B cell (primary cell): Measurements from ENCODE around the gene UGDH. TPM values are rescaled to one million over a fixed set of nuclear protein-coding genes. Genes with fewer than 3 reads are reported as not detected.
A peak's percentile ranks its signal among the peaks of the same experiment; 100 is the strongest.

ENCODE experiments used
- ATAC-seq: fragments of 200-7000 bp; cut with Tn5 transposase; one replicate; pipeline ENCODE4 v1.10.0; 2021; ENCODE audit warnings: low read depth, mild to moderate bottlenecking, moderate number of reproducible peaks, moderate library complexity
- CTCF ChIA-PET: fragments of 350-600 bp; sonication (Branson Sonifier 250); formaldehyde crosslinking; loops from one replicate; lab custom pipeline; 2021; ENCODE audit warnings: antibody characterized with exemption, inconsistent platforms; lab: Charles Lee
- POLR2A ChIA-PET: fragments of 350-600 bp; sonication (Branson Sonifier 250); formaldehyde crosslinking; loops from one replicate; lab custom pipeline; 2021; ENCODE audit warnings: antibody characterized with exemption; lab: Charles Lee
- DNase-seq: peaks from one replicate; pipeline ENCODE4 v3.0.0; 2013
- H2AFZ ChIP-seq: 2 replicates; pipeline ENCODE4 v1.6.1; 2012; ENCODE audit warnings: mild to moderate bottlenecking, low read depth, low read length; ENCODE audit not compliant: insufficient read depth, poor library complexity, severe bottlenecking
- H3K27ac ChIP-seq, 2 donors: 1 replicate in 1 of 2; 2 replicates in 1 of 2; pipeline ENCODE4 v1.5.1; 2012 to 2013; ENCODE audit warnings: low read length in 2 of 2, mild to moderate bottlenecking in 2 of 2, moderate library complexity in 1 of 2
- H3K27me3 ChIP-seq, 4 experiments: fragments of 200-600 bp in 1 of 4; sonication (generic) in 1 of 4; replicated peaks in 1 of 4; 1 replicate in 2 of 4; 2 replicates in 2 of 4; pipeline versions ENCODE4 v1.6.1 to v1.7.0; 2013 to 2016; ENCODE audit warnings: low read length in 3 of 4, mild to moderate bottlenecking in 2 of 4, mixed read lengths in 1 of 4, moderate library complexity in 1 of 4; ENCODE audit not compliant: insufficient read depth in 4 of 4, control insufficient read depth in 3 of 4; ENCODE audit errors: control extremely low read depth in 1 of 4
- H3K36me3 ChIP-seq, 2 experiments: replicated peaks in 1 of 2; 1 replicate in 1 of 2; 2 replicates in 1 of 2; pipeline versions ENCODE4 v1.6.1 to v1.7.1; 2013; ENCODE audit warnings: low read length in 1 of 2; ENCODE audit not compliant: insufficient read depth in 2 of 2, control insufficient read depth in 1 of 2; ENCODE audit errors: control extremely low read depth in 1 of 2, extremely low read depth in 1 of 2
- H3K4me1 ChIP-seq, 2 donors: fragments of 200-600 bp in 1 of 2; sonication (generic) in 1 of 2; 1 replicate in 1 of 2; 2 replicates in 1 of 2; pipeline versions ENCODE4 v1.5.1 to v1.6.1; 2013 to 2017; ENCODE audit warnings: low read length in 2 of 2; ENCODE audit not compliant: control insufficient read depth in 2 of 2, insufficient read depth in 2 of 2
- H3K4me2 ChIP-seq: replicated peaks from 2 replicates; pipeline ENCODE3; 2012; ENCODE audit warnings: mild to moderate bottlenecking, low read depth, low read length; ENCODE audit not compliant: poor library complexity, severe bottlenecking
- H3K4me3 ChIP-seq, 5 experiments: fragments of 200-600 bp in 1 of 5; sonication (generic) in 1 of 5; 1 replicate in 3 of 5; 2 replicates in 2 of 5; pipeline versions ENCODE4 v1.5.1 to v1.7.0; 2011 to 2016; ENCODE audit warnings: low read length in 4 of 5, mild to moderate bottlenecking in 4 of 5, low read depth in 2 of 5, control low read depth in 1 of 5, moderate library complexity in 1 of 5; ENCODE audit not compliant: insufficient read depth in 1 of 5; ENCODE audit errors: control extremely low read depth in 1 of 5, extremely low read depth in 1 of 5
- H3K79me2 ChIP-seq: fragments of 200-600 bp; sonication (generic); one replicate; pipeline ENCODE4 v1.6.0; 2016; ENCODE audit warnings: low read length; ENCODE audit not compliant: control insufficient read depth, insufficient read depth
- H3K9ac ChIP-seq: fragments of 200-600 bp; sonication (generic); 2 replicates; pipeline ENCODE4 v1.6.1; 2017; ENCODE audit warnings: mild to moderate bottlenecking, low read length, moderate library complexity
- H3K9me3 ChIP-seq, 3 donors: one replicate each; pipeline versions ENCODE4 v1.6.1 to v1.7.1; 2013; ENCODE audit warnings: low read length in 2 of 3; ENCODE audit not compliant: control insufficient read depth in 2 of 3, insufficient read depth in 1 of 3; ENCODE audit errors: control extremely low read depth in 1 of 3
- H4K20me1 ChIP-seq: 2 replicates; pipeline ENCODE4 v1.6.0; 2012; ENCODE audit warnings: mild to moderate bottlenecking, low read length; ENCODE audit not compliant: insufficient read depth, control insufficient read depth, poor library complexity, severe bottlenecking
- H3K27ac Mint-ChIP-seq: one replicate; pipeline ENCODE4 v1.8.0; 2021; ENCODE audit warnings: mixed read lengths
- H3K27me3 Mint-ChIP-seq: one replicate; pipeline ENCODE4 v1.8.0; 2021; ENCODE audit warnings: mixed read lengths
- H3K4me1 Mint-ChIP-seq: one replicate; pipeline ENCODE4 v1.8.0; 2021; ENCODE audit warnings: mixed read lengths
- H3K4me3 Mint-ChIP-seq: one replicate; pipeline ENCODE4 v1.8.0; 2021; ENCODE audit warnings: mixed read lengths
- H3K9me3 Mint-ChIP-seq: one replicate; pipeline ENCODE4 v1.8.0; 2022; ENCODE audit warnings: mixed read lengths; ENCODE audit not compliant: insufficient read depth
- CTCF ChIP-seq: fragments of 200-600 bp; IDR thresholded peaks from one replicate; pipeline ENCODE4 v1.8.0; 2022; ENCODE audit warnings: antibody characterized with exemption, mild to moderate bottlenecking
- EZH2 ChIP-seq: IDR thresholded peaks from 2 replicates; pipeline ENCODE4 v1.6.1; 2012; ENCODE audit warnings: borderline replicate concordance, low read depth, mild to moderate bottlenecking, moderate library complexity, low read length; ENCODE audit not compliant: insufficient read depth, poor library complexity, severe bottlenecking
- WGBS: methylation state at CpG from one replicate; pipeline ENCODE4 v1.1.5; 2013; ENCODE audit warnings: missing lambda C conversion rate; ENCODE audit not compliant: insufficient coverage; 5-methylcytosine and 5-hydroxymethylcytosine counted together
- intact Hi-C: fragments of 100-400 bp; cut with micrococcal nuclease; formaldehyde crosslinking; loops from one replicate; pipeline ENCODE4 v1.10.0; 2022
- polyA plus RNA-seq: library from polyadenylated mRNA; depleted of rRNA; stranded (reverse); fragments of >200 nt; gene quantifications from 2 replicates; pipeline ENCODE4 v1.2.3, GENCODE V29; 2012
- total RNA-seq, 2 donors: library from RNA; stranded (reverse); fragments of 120-200 nt in 1 of 2; gene quantifications; 1 replicate in 1 of 2; 2 replicates in 1 of 2; pipeline versions ENCODE4 v1.2.3 to v1.2.4, GENCODE V29; 2013 to 2022

The UGDH gene
- total and polyA plus RNA-seq, 2 donors (not counting 1 experiment from before 2014, with no cell fraction given), result 3.5 to 25.4 TPM

GRCh38 chr4:39528061-39528465 is 824 bp upstream of the UGDH start:
- Histone ChIP-seq H3K79me2 (peaks cover 37% of the 10 kb centered on the region), H2AFZ (peak overlapping the region; percentile 95), H3K27me3 (no peaks in the 10 kb centered on the region), H3K9me3 (peaks cover 1 to 13% (median 3%) of the 10 kb centered on the region in 3 donors), H3K27ac (peak overlapping the region; percentile 51 to 86), H3K4me2 (peak overlapping the region; percentile 92), H4K20me1 (no peaks in the 10 kb centered on the region), H3K4me1 (peaks cover 14 to 15% of the 10 kb centered on the region in 2 donors), H3K36me3 (no peaks in the 10 kb centered on the region), H3K9ac (peak overlapping the region; percentile 84), H3K4me3 (peak overlapping the region; percentile 46 to 98 (median 72))
- under 1% methylated on average over 14 of the region's 21 CpGs for WGBS
- ChIA-PET POLR2A (interaction anchor here (2.2 kb wide), 1 partner anchor 111 kb away, joined by 26 read pairs; the partner anchor contains the start of gene SMIM14), CTCF (interaction anchor here (0.9 to 2.1 kb wide), 6 partner anchors 59 to 447 kb away, joined by 3 to 22 read pairs (median 6); partner anchors contain the start of genes SMIM14 and UBE2K)
- H3K27ac Mint-ChIP-seq, result peak overlapping the region; percentile 96
- H3K27me3 Mint-ChIP-seq, result no peaks in the 10 kb centered on the region
- DNase-seq, result no peak
- peak overlapping the region; percentile 98 for H3K4me3 Mint-ChIP-seq
- ATAC-seq, result no peak
- peaks cover 21% of the 10 kb centered on the region for H3K4me1 Mint-ChIP-seq
- intact Hi-C loops, result no loop called here
- peaks cover 5% of the 10 kb centered on the region for H3K9me3 Mint-ChIP-seq
- no peak for TF ChIP-seq CTCF
- TF ChIP-seq EZH2, result no peak

GRCh38 chr4:39526765-39527295 is 409 bp downstream of the UGDH start:
- H3K36me3 ChIP-seq, result no peaks in the 10 kb centered on the region
- peaks cover 42% of the 10 kb centered on the region for H3K79me2 ChIP-seq
- CTCF ChIA-PET, result interaction anchor here (0.8 to 2.1 kb wide), 8 partner anchors 14 to 180 kb away, joined by 3 to 22 read pairs (median 6); partner anchors contain the start of genes SMIM14 and UBE2K
- WGBS, result under 1% methylated on average over 30 of the region's 33 CpGs
- peak overlapping the region; percentile 87 for H3K27ac Mint-ChIP-seq
- no peaks in the 10 kb centered on the region for H3K9me3 Mint-ChIP-seq
- H3K9me3 ChIP-seq, result peaks cover 1 to 8% (median 3%) of the 10 kb centered on the region in 3 donors
- H3K9ac ChIP-seq, result peak overlapping the region; percentile 84
- no peaks in the 10 kb centered on the region for H4K20me1 ChIP-seq
- H3K27me3 ChIP-seq, result no peaks in the 10 kb centered on the region
- intact Hi-C loops, result loop anchor here (1.0 to 2.0 kb wide), 5 partner anchors 42 to 449 kb away; partner anchors contain the start of gene UBE2K
- H3K27me3 Mint-ChIP-seq, result no peaks in the 10 kb centered on the region
- H3K27ac ChIP-seq, result peak overlapping the region; percentile 42 to 86
- no peak for DNase-seq
- no peak for ATAC-seq
- POLR2A ChIA-PET, result interaction anchor here (0.5 to 2.2 kb wide), 4 partner anchors 43 to 114 kb away, joined by 3 to 26 read pairs (median 11); partner anchors contain the start of gene SMIM14
- H3K4me1 ChIP-seq, result peaks cover 14 to 15% of the 10 kb centered on the region in 2 donors
- H3K4me2 ChIP-seq, result peak overlapping the region; percentile 92
- H3K4me3 ChIP-seq, result peak overlapping the region; percentile 46 to 98 (median 72)
- H3K4me1 Mint-ChIP-seq, result peaks cover 21% of the 10 kb centered on the region
- H3K4me3 Mint-ChIP-seq, result peak overlapping the region; percentile 98
- peak overlapping the region; percentile 95 for H2AFZ ChIP-seq
- TF ChIP-seq CTCF (no peak), EZH2 (no peak)
